H9 (cell line): Measurements from ENCODE around the gene CDH23. TPM values are rescaled to one million over a fixed set of nuclear protein-coding genes. Genes with fewer than 3 reads are reported as not detected.

Experiments
- DNase-seq: peaks from one replicate; pipeline ENCODE4 v3.0.0-alpha.2; 2017
- H2AFZ ChIP-seq: one replicate; pipeline ENCODE4 v1.6.1; 2013; ENCODE audit warnings: mild to moderate bottlenecking, low read length, control low read depth, moderate library complexity
- H2AK5ac ChIP-seq: 2 replicates; pipeline ENCODE4 v1.6.1; 2013; ENCODE audit warnings: low read length, control low read depth, mixed read lengths; ENCODE audit not compliant: insufficient read length
- H2BK120ac ChIP-seq: one replicate; pipeline ENCODE4 v1.6.1; 2013; ENCODE audit warnings: low read depth, mild to moderate bottlenecking, low read length, control low read depth, inconsistent platforms; ENCODE audit not compliant: poor library complexity, severe bottlenecking
- H2BK12ac ChIP-seq: 2 replicates; pipeline ENCODE4 v1.6.1; 2013; ENCODE audit warnings: low read length, control low read depth, mixed read lengths, low read depth; ENCODE audit not compliant: insufficient read length
- H2BK15ac ChIP-seq: 2 replicates; pipeline ENCODE4 v1.6.1; 2013; ENCODE audit warnings: low read depth, low read length, control low read depth
- H2BK20ac ChIP-seq: one replicate; pipeline ENCODE4 v1.6.1; 2013; ENCODE audit warnings: low read depth, mild to moderate bottlenecking, low read length, control low read depth, inconsistent platforms; ENCODE audit not compliant: poor library complexity, severe bottlenecking
- H2BK5ac ChIP-seq: 2 replicates; pipeline ENCODE4 v1.6.1; 2013; ENCODE audit warnings: low read length, control low read depth, mixed read lengths; ENCODE audit not compliant: insufficient read length
- H3K14ac ChIP-seq: 2 replicates; pipeline ENCODE4 v1.6.1; 2013; ENCODE audit warnings: low read length, control low read depth; ENCODE audit not compliant: insufficient read depth
- H3K18ac ChIP-seq: 2 replicates; pipeline ENCODE4 v1.6.1; 2013; ENCODE audit warnings: low read depth, mild to moderate bottlenecking, mixed read lengths, low read length, control low read depth; ENCODE audit not compliant: insufficient read length
- H3K23ac ChIP-seq: 2 replicates; pipeline ENCODE4 v1.6.1; 2013; ENCODE audit warnings: low read length, control low read depth, mixed read lengths, low read depth; ENCODE audit not compliant: insufficient read length
- H3K23me2 ChIP-seq: 2 replicates; pipeline ENCODE4 v1.6.1; 2013; ENCODE audit warnings: low read depth, mild to moderate bottlenecking, mixed read lengths, low read length, control low read depth; ENCODE audit not compliant: insufficient read length, poor library complexity, severe bottlenecking
- H3K27ac ChIP-seq: 2 replicates; pipeline ENCODE4 v1.5.1; 2013; ENCODE audit warnings: low read length, control low read depth, mixed read lengths, low read depth; ENCODE audit not compliant: insufficient read length
- H3K27me3 ChIP-seq: 2 replicates; pipeline ENCODE4 v1.6.1; 2013; ENCODE audit warnings: low read length, control low read depth, inconsistent platforms; ENCODE audit not compliant: insufficient read depth
- H3K4ac ChIP-seq: 2 replicates; pipeline ENCODE4 v1.6.1; 2013; ENCODE audit warnings: low read depth, mild to moderate bottlenecking, control low read depth, inconsistent platforms, low read length, moderate library complexity
- H3K4me1 ChIP-seq: 2 replicates; pipeline ENCODE4 v1.6.1; 2013; ENCODE audit warnings: low read length, control low read depth, inconsistent platforms; ENCODE audit not compliant: insufficient read depth
- H3K4me2 ChIP-seq: 2 replicates; pipeline ENCODE4 v1.6.1; 2013; ENCODE audit warnings: low read length, control low read depth, mixed read lengths; ENCODE audit not compliant: insufficient read length, insufficient read depth
- H3K56ac ChIP-seq: 2 replicates; pipeline ENCODE4 v1.6.1; 2013; ENCODE audit warnings: low read depth, mild to moderate bottlenecking, mixed read lengths, low read length, control low read depth; ENCODE audit not compliant: insufficient read length
- H3K79me1 ChIP-seq: 2 replicates; pipeline ENCODE4 v1.6.1; 2013; ENCODE audit warnings: low read depth, mild to moderate bottlenecking, moderate library complexity, low read length, control low read depth, inconsistent platforms; ENCODE audit not compliant: insufficient read depth, poor library complexity, severe bottlenecking
- H3K79me2 ChIP-seq: 2 replicates; pipeline ENCODE4 v1.6.1; 2013; ENCODE audit warnings: low read length, control low read depth, inconsistent platforms; ENCODE audit not compliant: insufficient read depth
- H3K9ac ChIP-seq: 2 replicates; pipeline ENCODE4 v1.6.1; 2013; ENCODE audit warnings: low read length, control low read depth, mixed read lengths; ENCODE audit not compliant: insufficient read length; ENCODE audit errors: extremely low read depth
- H3K9me3 ChIP-seq: one replicate; pipeline ENCODE4 v1.6.1; 2013; ENCODE audit warnings: low read depth, low read length, inconsistent platforms; ENCODE audit not compliant: control insufficient read depth
- H3T11ph ChIP-seq: one replicate; pipeline ENCODE4 v1.6.1; 2013; ENCODE audit warnings: mild to moderate bottlenecking, low read length, control low read depth, inconsistent platforms
- H4K20me1 ChIP-seq: one replicate; pipeline ENCODE4 v1.6.1; 2013; ENCODE audit not compliant: control insufficient read depth, insufficient read length, insufficient read depth
- H4K5ac ChIP-seq: 2 replicates; pipeline ENCODE4 v1.6.1; 2013; ENCODE audit warnings: low read depth, mild to moderate bottlenecking, mixed read lengths, low read length, control low read depth; ENCODE audit not compliant: insufficient read length
- H4K8ac ChIP-seq: replicated peaks from 2 replicates; pipeline ENCODE4 v1.6.1; 2013; ENCODE audit warnings: low read length, control low read depth, mixed read lengths, low read depth; ENCODE audit not compliant: insufficient read length
- H4K91ac ChIP-seq: 2 replicates; pipeline ENCODE4 v1.6.1; 2013; ENCODE audit warnings: low read depth, mild to moderate bottlenecking, moderate library complexity, mixed read lengths, low read length, control low read depth; ENCODE audit not compliant: insufficient read length
- H3K27ac Mint-ChIP-seq, 3 experiments: 2 replicates in 2 of 3; 3 replicates in 1 of 3; pipeline ENCODE4 v1.8.0; 2020 to 2021; ENCODE audit warnings: mixed read lengths in 3 of 3, mild to moderate bottlenecking in 1 of 3, moderate library complexity in 1 of 3
- H3K27me3 Mint-ChIP-seq: 2 replicates; pipeline ENCODE4 v1.8.0; 2021; ENCODE audit warnings: low read depth, mild to moderate bottlenecking, moderate library complexity, mixed read lengths
- H3K36me3 Mint-ChIP-seq, 3 experiments: 2 replicates in 2 of 3; 3 replicates in 1 of 3; pipeline ENCODE4 v1.8.0; 2020 to 2021; ENCODE audit warnings: low read depth in 3 of 3, mixed read lengths in 3 of 3; ENCODE audit not compliant: insufficient read depth in 1 of 3
- H3K4me1 Mint-ChIP-seq, 2 experiments: 2 replicates each; pipeline ENCODE4 v1.8.0; 2020; ENCODE audit warnings: mixed read lengths in 2 of 2
- H3K4me3 Mint-ChIP-seq, 2 experiments: 2 replicates in 1 of 2; 3 replicates in 1 of 2; pipeline ENCODE4 v1.8.0; 2020 to 2021; ENCODE audit warnings: mild to moderate bottlenecking in 2 of 2, mixed read lengths in 2 of 2, moderate library complexity in 1 of 2
- H3K9me3 Mint-ChIP-seq, 2 experiments: 2 replicates in 1 of 2; 3 replicates in 1 of 2; pipeline ENCODE4 v1.8.0; 2020; ENCODE audit warnings: mild to moderate bottlenecking in 2 of 2, mixed read lengths in 2 of 2, moderate library complexity in 1 of 2
- CTCF ChIP-seq: fragments of 200-600 bp; sonication (generic); conservative IDR thresholded peaks from 3 replicates; pipeline ENCODE4 v1.8.0; 2021; ENCODE audit warnings: antibody characterized with exemption, mild to moderate bottlenecking
- WGBS: extraction: QIAGEN DNeasy Blood & Tissue Kit; methylation state at CpG from one replicate; pipeline ENCODE4 v1.1.7; 2013; ENCODE audit warnings: missing lambda C conversion rate, low lambda C conversion rate, mixed read lengths; ENCODE audit not compliant: insufficient read length; ENCODE audit errors: extremely low coverage; 5-methylcytosine and 5-hydroxymethylcytosine counted together
- total RNA-seq: library from RNA; stranded (reverse); gene quantifications from 2 replicates; pipeline ENCODE4 v1.2.1, GENCODE V29; 2021

Gene CDH23
- total RNA-seq, 1 experiment from 2014 or later, result 2.1 TPM

GRCh38 chr10:71755179-71755879 lies 358.6 kb downstream of the CDH23 start:
- Histone ChIP-seq H2AK5ac (no peak overlapping the region), H4K8ac (no peak overlapping the region), H3K4me2 (no peak overlapping the region), H3K27me3 (no peaks in the 10 kb centered on the region), H2BK5ac (no peak overlapping the region), H2AFZ (no peak overlapping the region), H3T11ph (no peak overlapping the region), H2BK20ac (no peak overlapping the region), H3K56ac (no peak overlapping the region), H2BK15ac (no peak overlapping the region), H3K79me1 (no peaks in the 10 kb centered on the region), H3K4me1 (no peaks in the 10 kb centered on the region), H3K9me3 (no peaks in the 10 kb centered on the region), H4K20me1 (no peaks in the 10 kb centered on the region), H3K14ac (no peak overlapping the region), H3K9ac (no peak overlapping the region), H3K23ac (no peak overlapping the region), H4K91ac (no peak overlapping the region), H3K23me2 (no peaks in the 10 kb centered on the region), H3K4ac (no peak overlapping the region), H2BK12ac (no peak overlapping the region), H3K79me2 (no peaks in the 10 kb centered on the region; the same call in 1 of the 2 replicates), H2BK120ac (no peak overlapping the region), H3K27ac (no peak overlapping the region), H3K18ac (no peak overlapping the region), H4K5ac (no peak overlapping the region)
- Mint-ChIP-seq H3K27me3 (peaks cover 2% of the 10 kb centered on the region), H3K27ac (no peak overlapping the region), H3K9me3 (no peaks in the 10 kb centered on the region; a peak in 1 of 5 replicates), H3K36me3 (no peaks in the 10 kb centered on the region), H3K4me1 (peaks cover 15 to 30% of the 10 kb centered on the region in 2 experiments), H3K4me3 (no peak overlapping the region)
- no peak for DNase-seq
- no peak for TF ChIP-seq CTCF
- no CpG with 5 or more reads among the region's 16 CpGs for WGBS
